Epithelial cell of esophagus (primary cell): ENCODE measurements around the gene NDUFV3.
"Not testable (repeated sequence)": the region's sequence is repeated elsewhere in the genome, so short reads cannot be mapped to it uniquely, and the experiment has no call there.

Experiments
- DNase-seq: peaks from one replicate; pipeline ENCODE4 v3.0.0; 2010; ENCODE audit warnings: low read depth
- H3K4me3 ChIP-seq: 2 replicates; pipeline ENCODE4 v1.5.1; 2011; ENCODE audit warnings: mild to moderate bottlenecking, low read length, control low read depth
- CTCF ChIP-seq: IDR thresholded peaks from 2 replicates; pipeline ENCODE4 v1.5.1; 2011; ENCODE audit warnings: low read depth, mild to moderate bottlenecking, low read length, control low read depth, inconsistent platforms; ENCODE audit not compliant: insufficient read depth; ENCODE audit errors: missing control alignments

The NDUFV3 gene

GRCh38 chr21:42956824-42957630, 63.9 kb downstream of the NDUFV3 start:
- DNase-seq: no peak
- TF ChIP-seq CTCF: no peak
- no peak overlapping the region for H3K4me3 ChIP-seq

- not testable (repeated sequence) for DNase-seq, H3K4me3 ChIP-seq
Observed at GRCh38 chr21:42958122-42958521, 65.0 kb downstream of the NDUFV3 start.

DNA sequence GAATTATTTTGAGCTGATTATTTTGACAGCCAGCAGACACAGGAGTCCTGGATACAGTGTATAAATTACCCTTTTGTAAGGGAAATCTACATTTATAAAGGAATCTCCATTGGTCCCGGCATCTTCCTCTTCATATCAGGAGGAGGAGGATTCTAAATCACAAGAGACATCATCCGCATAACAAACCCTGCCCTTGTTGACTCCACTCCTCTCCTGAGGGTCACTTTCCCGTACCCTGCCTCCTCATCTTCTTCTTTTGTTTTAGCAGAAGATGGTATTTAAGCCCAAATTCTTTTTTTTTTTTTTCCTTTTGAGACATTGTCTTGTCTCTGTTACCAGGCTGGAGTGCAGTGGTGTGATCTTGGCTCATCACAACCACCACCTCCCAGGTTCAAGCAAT, 66.6 kb downstream of the NDUFV3 start:
- TF ChIP-seq CTCF: no peak
- no peak overlapping the region for H3K4me3 ChIP-seq
- no peak for DNase-seq

GRCh38 chr21:42962380-42963007, 69.4 kb downstream of the NDUFV3 start:
- no peak for DNase-seq
- no peak overlapping the region for H3K4me3 ChIP-seq
- TF ChIP-seq CTCF: no peak
